ENCODE results near the gene TMEM69.

- TF ChIP-seq ZNF660 (CRISPR knock-in tag; IDR thresholded peaks at IDR 0.05; ENCODE audit: borderline replicate concordance, low read depth) (no peak), POLR2AphosphoS2 (IDR thresholded peaks at IDR 0.05; ENCODE audit: low read depth, low read length) (no peak), POLR2A (IDR thresholded peaks at IDR 0.05; ENCODE audit: insufficient read depth in 1 of 2, low read depth in 2 of 2, low read length in 2 of 2) (no peak), FOSL2 (CRISPR knock-in tag; IDR thresholded peaks at IDR 0.05) (no peak), ZNF839 (CRISPR knock-in tag; IDR thresholded peaks at IDR 0.05; ENCODE audit: borderline replicate concordance) (no peak), MYC (CRISPR knock-in tag; IDR thresholded peaks at IDR 0.05; ENCODE audit: borderline replicate concordance) (no peak), ZNF335 (CRISPR knock-in tag; IDR thresholded peaks at IDR 0.05) (no peak), ETS1 (CRISPR knock-in tag; IDR thresholded peaks at IDR 0.05) (no peak), ZNF207 (IDR thresholded peaks at IDR 0.05; ENCODE audit: borderline replicate concordance) (no peak), MTF1 (CRISPR knock-in tag; IDR thresholded peaks at IDR 0.05) (no peak), ZNF768 (CRISPR knock-in tag; IDR thresholded peaks at IDR 0.05) (no peak)
These were observed 9.5 kb upstream of the TMEM69 start for GRCh38 chr1:45678489-45678888.

Measured in HepG2 (cell line).